Raji (cell line): ENCODE measurements around the gene HSD17B10.

Experiments
- POLR2A ChIP-seq: IDR thresholded peaks from 2 replicates; pipeline ENCODE4 v1.6.1; 2011; ENCODE audit warnings: low read depth, low read length, control low read depth; ENCODE audit not compliant: insufficient read depth

Gene HSD17B10

GRCh38 chrX:53403535-53403934 lies 30.6 kb downstream of the HSD17B10 start:
- no peak for TF ChIP-seq POLR2A

- no peak for TF ChIP-seq POLR2A
Observed at GRCh38 chrX:53398216-53398615, 36.0 kb downstream of the HSD17B10 start.

GRCh38 chrX:53395605-53396298 lies 38.4 kb downstream of the HSD17B10 start:
- TF ChIP-seq POLR2A = no peak

GRCh38 chrX:53383376-53384076 lies 50.6 kb downstream of the HSD17B10 start:
- TF ChIP-seq POLR2A = no peak
